Subcutaneous abdominal adipose tissue (tissue), 5 donors: ENCODE data around the gene OTULIN.

ENCODE experiments used
- H3K27ac ChIP-seq: one replicate; pipeline ENCODE4 v1.7.0; 2013; ENCODE audit warnings: low read depth, mild to moderate bottlenecking, inconsistent platforms, low read length, moderate library complexity
- H3K27me3 ChIP-seq, 5 donors: one replicate each; pipeline ENCODE4 v1.7.0; 2013; ENCODE audit warnings: low read length in 5 of 5, inconsistent platforms in 1 of 5; ENCODE audit not compliant: control insufficient read depth in 5 of 5, insufficient read depth in 4 of 5
- H3K36me3 ChIP-seq, 5 donors: one replicate each; pipeline ENCODE4 v1.7.0; 2013; ENCODE audit warnings: low read length in 5 of 5; ENCODE audit not compliant: control insufficient read depth in 5 of 5, insufficient read depth in 5 of 5
- H3K4me1 ChIP-seq, 5 donors: one replicate each; pipeline ENCODE4 v1.7.0; 2013; ENCODE audit warnings: low read length in 5 of 5, mild to moderate bottlenecking in 3 of 5, moderate library complexity in 1 of 5; ENCODE audit not compliant: control insufficient read depth in 5 of 5, insufficient read depth in 5 of 5
- H3K4me3 ChIP-seq, 5 donors: one replicate each; pipeline ENCODE4 v1.7.0; 2013; ENCODE audit warnings: low read length in 5 of 5, low read depth in 1 of 5
- H3K9ac ChIP-seq, 5 donors: one replicate each; pipeline ENCODE4 v1.7.0; 2013; ENCODE audit warnings: low read length in 5 of 5, mild to moderate bottlenecking in 4 of 5, moderate library complexity in 3 of 5
- H3K9me3 ChIP-seq, 5 donors: one replicate each; pipeline ENCODE4 v1.7.0; 2013; ENCODE audit warnings: low read length in 5 of 5; ENCODE audit not compliant: control insufficient read depth in 5 of 5
- donor health status: healthy.
- donor health status: healthy.
- donor health status: healthy.
- donor health status: healthy.
- donor health status: healthy.

OTULIN gene

DNA sequence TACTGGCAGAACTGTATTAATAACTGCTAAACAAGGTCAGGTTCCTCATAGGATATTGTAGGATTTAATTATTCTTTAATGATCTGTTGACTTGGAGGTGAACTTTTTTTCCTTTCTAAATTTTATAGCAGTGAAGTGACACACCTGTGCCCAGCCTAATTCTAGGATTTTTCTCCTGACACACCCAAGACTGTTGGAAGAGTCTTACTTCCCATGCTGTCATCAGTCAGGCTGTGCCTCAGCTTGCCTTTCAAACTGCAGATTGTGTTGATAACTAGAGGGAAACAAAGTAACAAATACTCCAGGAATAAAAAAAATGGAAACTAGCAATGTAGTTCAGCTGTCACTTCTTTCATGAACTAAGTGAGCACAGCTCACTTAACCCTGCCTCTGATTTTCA lies 22.0 kb downstream of the OTULIN start:
- H3K27ac ChIP-seq, result no peak overlapping the region
- no peaks in the 10 kb centered on the region for H3K27me3 ChIP-seq
- no peak overlapping the region for H3K4me3 ChIP-seq
- H3K36me3 ChIP-seq, result peaks cover 39 to 79% (median 70%) of the 10 kb centered on the region in 5 donors
- H3K4me1 ChIP-seq, result peaks cover 0 to 4% (median 2%) of the 10 kb centered on the region in 5 donors
- H3K9ac ChIP-seq, result no peak overlapping the region
- peaks cover 2 to 8% (median 6%) of the 10 kb centered on the region in 5 donors for H3K9me3 ChIP-seq

DNA sequence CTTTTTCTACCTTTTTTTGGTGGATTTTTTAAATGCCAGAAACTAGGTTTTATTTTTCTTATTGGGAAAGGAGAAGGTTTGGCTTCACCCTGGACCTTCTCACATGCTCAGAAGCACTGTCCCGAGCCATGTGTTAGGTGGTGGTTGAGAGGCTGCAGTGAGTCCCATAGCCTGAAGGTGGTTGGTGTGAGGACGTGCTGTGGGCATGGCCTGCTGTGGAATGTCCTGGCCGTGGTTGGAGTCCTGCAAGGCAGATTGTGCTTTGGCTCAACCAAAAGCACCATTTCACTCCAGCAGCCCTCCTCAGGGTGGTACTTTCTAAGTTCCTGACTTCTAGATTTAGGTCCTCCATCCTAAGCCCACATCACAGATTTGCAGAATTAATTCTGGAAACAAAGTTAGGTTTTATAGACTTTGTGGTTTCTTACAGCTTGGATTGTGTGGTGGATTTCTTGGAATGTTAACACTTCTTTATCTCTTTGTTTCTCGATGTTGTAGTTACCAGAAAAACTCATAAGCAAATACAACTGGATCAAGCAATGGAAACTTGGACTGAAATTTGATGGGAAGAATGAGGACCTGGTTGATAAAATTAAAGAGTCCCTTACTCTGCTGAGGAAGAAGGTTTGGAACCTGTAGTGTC lies 22.6 kb downstream of the OTULIN start:
- H3K9ac ChIP-seq, result no peak overlapping the region
- H3K36me3 ChIP-seq, result peaks cover 36 to 79% (median 67%) of the 10 kb centered on the region in 5 donors
- peaks cover 0 to 4% (median 2%) of the 10 kb centered on the region in 5 donors for H3K4me1 ChIP-seq

DNA sequence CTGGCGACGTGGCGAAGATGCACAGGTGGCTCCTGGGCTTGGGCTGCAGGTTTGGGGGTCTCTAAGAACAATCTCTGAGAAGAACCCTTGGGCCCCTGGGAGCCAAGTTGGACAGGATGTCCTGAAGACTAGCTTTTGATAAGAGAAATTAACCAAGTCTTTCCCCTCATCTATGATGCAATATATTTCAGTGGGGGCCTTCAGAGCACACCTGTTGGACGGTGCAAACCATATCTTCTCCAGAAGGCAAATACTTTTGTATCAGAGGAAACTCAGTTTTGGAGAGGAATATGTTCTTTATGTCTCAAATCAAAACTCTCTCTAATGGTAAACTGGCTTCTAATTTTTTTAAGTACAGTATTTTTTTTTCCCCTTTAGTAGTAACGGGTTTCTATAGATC lies 28.6 kb downstream of the OTULIN start:
- Histone ChIP-seq H3K27ac (no peak overlapping the region), H3K4me1 (peaks cover 0 to 5% (median 1%) of the 10 kb centered on the region in 5 donors), H3K9me3 (peaks cover 2 to 8% (median 6%) of the 10 kb centered on the region in 5 donors), H3K27me3 (no peaks in the 10 kb centered on the region), H3K4me3 (no peak overlapping the region), H3K36me3 (peaks cover 46 to 76% (median 53%) of the 10 kb centered on the region in 5 donors), H3K9ac (no peak overlapping the region)

More for the DNA sequence above, 22.6 kb downstream of the OTULIN start:
- no peak overlapping the region for H3K4me3 ChIP-seq
- no peaks in the 10 kb centered on the region for H3K27me3 ChIP-seq
- H3K27ac ChIP-seq, result no peak overlapping the region
- H3K9me3 ChIP-seq, result peaks cover 2 to 8% (median 6%) of the 10 kb centered on the region in 5 donors

DNA sequence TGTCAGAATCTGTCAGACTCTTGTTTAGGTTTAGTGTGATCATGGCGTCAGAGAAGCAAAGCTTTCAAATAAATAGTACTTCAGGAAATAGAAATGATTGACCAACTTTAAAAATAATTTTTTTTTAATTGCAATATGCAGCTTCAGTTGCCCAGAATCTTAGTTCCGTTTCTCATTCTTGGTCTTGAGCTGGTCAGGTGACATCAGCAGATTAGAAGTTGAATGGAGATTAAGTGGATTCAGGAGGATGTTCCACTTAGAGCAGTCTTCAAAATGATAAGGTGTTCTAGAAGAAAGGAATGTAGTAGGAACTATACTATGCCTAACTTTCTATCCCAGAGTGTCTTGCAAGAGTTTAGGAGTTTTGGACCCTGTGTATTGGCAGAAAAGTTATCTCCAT lies 30.6 kb downstream of the OTULIN start:
- no peak overlapping the region for H3K9ac ChIP-seq
- H3K4me1 ChIP-seq, result peaks cover 0 to 12% (median 4%) of the 10 kb centered on the region in 5 donors
- H3K4me3 ChIP-seq, result no peak overlapping the region
- H3K27ac ChIP-seq, result no peak overlapping the region
- no peaks in the 10 kb centered on the region for H3K27me3 ChIP-seq
- peaks cover under 1 to 6% (median 5%) of the 10 kb centered on the region in 5 donors for H3K9me3 ChIP-seq
- peaks cover 36 to 75% (median 51%) of the 10 kb centered on the region in 5 donors for H3K36me3 ChIP-seq

DNA sequence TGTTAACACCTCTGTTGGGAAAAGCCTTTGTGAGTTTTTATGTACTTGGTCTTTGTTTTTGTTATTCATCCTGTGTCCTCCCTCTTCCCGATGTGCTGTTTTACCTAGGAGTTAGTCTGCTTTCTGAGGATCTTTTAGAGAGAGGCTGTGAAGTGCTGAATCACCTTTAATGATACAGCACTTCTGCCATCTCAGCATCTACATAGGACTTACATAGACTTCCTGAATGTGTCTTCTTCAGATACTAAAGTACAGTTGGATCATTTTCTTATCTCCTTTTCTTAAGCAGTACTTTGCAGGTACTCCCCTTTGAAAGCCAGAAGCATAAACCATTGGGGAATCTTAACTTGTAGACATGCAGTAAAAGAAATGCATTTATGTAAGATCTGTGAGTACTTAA lies 31.5 kb downstream of the OTULIN start:
- H3K36me3 ChIP-seq, result peaks cover 27 to 69% (median 42%) of the 10 kb centered on the region in 5 donors
- no peaks in the 10 kb centered on the region for H3K9me3 ChIP-seq
- H3K4me1 ChIP-seq, result peaks cover 0 to 19% (median 7%) of the 10 kb centered on the region in 5 donors
- no peak overlapping the region for H3K27ac ChIP-seq
- H3K9ac ChIP-seq, result no peak overlapping the region
- no peaks in the 10 kb centered on the region for H3K27me3 ChIP-seq
- no peak overlapping the region for H3K4me3 ChIP-seq

DNA sequence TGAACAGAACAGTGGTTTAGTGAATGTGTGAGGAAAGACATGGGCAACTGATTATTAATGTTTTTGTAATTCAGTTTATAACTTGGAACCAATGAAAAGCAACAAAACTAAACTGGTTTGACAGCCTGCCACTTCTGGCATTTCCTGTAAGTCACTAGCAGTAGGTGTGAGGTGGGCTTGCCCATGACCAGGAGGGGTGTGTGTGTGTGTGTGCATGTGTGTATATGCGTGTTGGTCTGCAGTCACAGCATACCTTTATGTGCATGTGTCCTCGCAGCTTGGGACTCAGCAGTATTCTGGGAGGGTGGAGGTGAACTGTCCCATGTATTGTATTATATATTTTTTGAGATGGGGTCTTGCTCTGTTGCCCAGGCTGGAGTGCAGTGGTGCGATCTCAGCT lies 32.3 kb downstream of the OTULIN start:
- Histone ChIP-seq H3K9me3 (no peaks in the 10 kb centered on the region), H3K27ac (no peak overlapping the region), H3K27me3 (no peaks in the 10 kb centered on the region), H3K36me3 (peaks cover 23 to 69% (median 40%) of the 10 kb centered on the region in 5 donors), H3K4me3 (no peak overlapping the region), H3K9ac (no peak overlapping the region), H3K4me1 (peaks cover 0 to 20% (median 8%) of the 10 kb centered on the region in 5 donors)

DNA sequence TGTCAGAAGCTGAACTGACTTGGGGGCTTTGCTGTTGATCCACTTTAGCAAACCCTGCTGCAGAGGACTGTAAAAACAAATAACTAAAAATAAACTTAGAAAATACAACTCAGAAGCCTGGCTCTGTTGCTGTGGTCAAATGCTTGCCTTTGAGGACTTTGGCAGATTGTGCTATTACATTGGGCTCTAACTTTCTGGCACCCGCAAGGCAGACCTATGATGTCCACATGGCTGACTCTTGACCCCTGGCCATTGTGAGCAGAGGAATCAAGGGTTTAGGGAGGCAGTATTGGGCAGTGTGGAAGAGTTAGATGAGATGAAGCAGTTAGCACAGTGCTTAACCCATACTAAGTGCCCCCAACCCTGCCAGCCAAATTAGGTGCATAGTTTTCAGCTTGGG lies 34.0 kb downstream of the OTULIN start:
- Histone ChIP-seq H3K36me3 (peaks cover 16 to 64% (median 31%) of the 10 kb centered on the region in 5 donors), H3K9ac (no peak overlapping the region), H3K4me1 (peaks cover 0 to 20% (median 8%) of the 10 kb centered on the region in 5 donors), H3K27me3 (no peaks in the 10 kb centered on the region), H3K4me3 (no peak overlapping the region), H3K27ac (no peak overlapping the region), H3K9me3 (no peaks in the 10 kb centered on the region)

DNA sequence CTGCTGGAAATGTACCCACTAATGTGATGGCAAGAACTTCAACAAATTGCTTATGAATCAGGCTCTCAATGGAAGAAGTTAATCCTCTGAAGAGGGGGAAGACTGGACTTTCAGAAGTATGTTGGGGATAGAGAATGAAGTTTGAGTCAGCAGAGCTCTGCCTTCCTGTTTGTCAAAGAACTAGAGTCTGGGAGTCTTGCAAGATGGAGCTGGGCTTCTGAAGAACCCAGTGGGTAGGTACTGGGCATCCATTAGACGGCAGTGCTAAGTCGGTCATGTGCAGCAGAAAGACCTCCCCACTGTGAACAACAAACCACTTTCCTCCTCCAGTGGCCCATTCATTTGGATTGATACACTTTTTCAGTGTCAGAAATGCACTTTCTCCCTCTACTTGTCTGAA lies 34.6 kb downstream of the OTULIN start:
- peaks cover 16 to 61% (median 28%) of the 10 kb centered on the region in 5 donors for H3K36me3 ChIP-seq

DNA sequence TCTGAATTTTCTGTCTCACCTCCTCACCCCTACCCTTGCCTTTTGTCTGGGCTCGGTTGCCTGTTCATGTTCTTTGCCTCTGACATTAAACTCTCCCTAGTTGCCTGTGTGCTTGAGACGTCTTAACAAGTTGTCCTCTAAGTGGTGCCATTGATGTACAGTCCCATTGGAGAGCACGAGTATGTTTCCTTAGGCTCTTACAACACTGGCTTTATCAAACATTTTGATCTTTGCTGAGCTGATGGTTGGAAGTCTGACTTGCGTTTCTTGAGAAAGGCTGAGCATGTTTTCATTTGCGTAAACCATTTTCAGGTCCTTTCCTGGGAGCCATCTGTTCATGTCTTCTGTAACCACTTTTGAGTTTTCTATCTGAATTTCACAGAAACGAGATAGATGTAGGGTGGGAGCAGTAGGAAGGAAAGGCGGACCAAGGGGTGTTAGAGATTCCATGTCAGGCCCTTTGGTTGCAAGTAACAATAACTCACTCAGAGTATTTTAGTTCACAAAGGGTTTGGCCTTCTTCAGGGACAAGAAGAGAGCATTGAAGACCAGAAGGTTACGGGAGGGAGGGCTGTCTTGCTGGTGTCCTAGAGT lies 35.4 kb downstream of the OTULIN start:
- no peak overlapping the region for H3K27ac ChIP-seq
- peaks cover 0 to 20% (median 8%) of the 10 kb centered on the region in 5 donors for H3K4me1 ChIP-seq
- H3K27me3 ChIP-seq, result no peaks in the 10 kb centered on the region
- no peaks in the 10 kb centered on the region for H3K9me3 ChIP-seq
- no peak overlapping the region for H3K9ac ChIP-seq
- no peak overlapping the region for H3K4me3 ChIP-seq
- H3K36me3 ChIP-seq, result peaks cover 16 to 64% (median 27%) of the 10 kb centered on the region in 5 donors

More for the DNA sequence above, 34.6 kb downstream of the OTULIN start:
- Histone ChIP-seq H3K27ac (no peak overlapping the region), H3K4me1 (peaks cover 0 to 20% (median 8%) of the 10 kb centered on the region in 5 donors), H3K9me3 (no peaks in the 10 kb centered on the region), H3K4me3 (no peak overlapping the region), H3K9ac (no peak overlapping the region), H3K27me3 (no peaks in the 10 kb centered on the region)
